ENCODE results near the gene HCRTR1. TPM values are rescaled to one million over a fixed set of nuclear protein-coding genes. Genes with fewer than 3 reads are reported as not detected.

The HCRTR1 gene
- total and polyA plus RNA-seq, 4 donors, result 0.18 to 0.42 TPM; not detected in 2

- ATAC-seq (ENCODE audit: low FRiP score), result no peak
- H3K4me1 ChIP-seq (ENCODE audit: control insufficient read depth in 1 of 2, insufficient read depth in 2 of 2, low read length in 2 of 2), result peaks cover 0 to 2% of the 10 kb centered on the region in 2 donors
- H3K36me3 ChIP-seq (ENCODE audit: control insufficient read depth in 1 of 2, insufficient read depth in 2 of 2, low read length in 1 of 2), result no peaks in the 10 kb centered on the region
- H3K27ac ChIP-seq (ENCODE audit: low read depth in 1 of 2, low read length in 2 of 2), result peak overlapping the region in 1 of 2 donors; percentile 90
- 36 to 38% methylated on average over 7 of the region's 7 CpGs for WGBS, 2 donors
- no peak for DNase-seq
- no peaks in the 10 kb centered on the region for H3K9me3 ChIP-seq (ENCODE audit: control insufficient read depth, low read length)
- no peaks in the 10 kb centered on the region for H3K27me3 ChIP-seq (ENCODE audit: control insufficient read depth in 1 of 2, insufficient read depth in 2 of 2, low read length in 1 of 2)
- intact Hi-C loops (cut with DNase I), result loop anchor here in 1 of 2 donors (5.0 to 10.0 kb wide), 2 partner anchors 73 to 295 kb away; no protein-coding TSS in a partner anchor
- no peak overlapping the region for H3K4me3 ChIP-seq (ENCODE audit: low read length in 2 of 2)
These were observed 51.9 kb downstream of the HCRTR1 start for GRCh38 chr1:31669433-31669785.

GRCh38 chr1:31669786-31670592, 52.5 kb downstream of the HCRTR1 start:
- peak; percentile 56 for ATAC-seq (ENCODE audit: low FRiP score)
- Histone ChIP-seq H3K9me3 (ENCODE audit: control insufficient read depth, low read length) (no peaks in the 10 kb centered on the region), H3K4me3 (ENCODE audit: low read length in 2 of 2) (no peak overlapping the region), H3K27me3 (ENCODE audit: control insufficient read depth in 1 of 2, insufficient read depth in 2 of 2, low read length in 1 of 2) (no peaks in the 10 kb centered on the region), H3K4me1 (ENCODE audit: control insufficient read depth in 1 of 2, insufficient read depth in 2 of 2, low read length in 2 of 2) (peaks cover 0 to 2% of the 10 kb centered on the region in 2 donors), H3K27ac (ENCODE audit: low read depth in 1 of 2, low read length in 2 of 2) (peak overlapping the region in 1 of 2 donors; percentile 90), H3K36me3 (ENCODE audit: control insufficient read depth in 1 of 2, insufficient read depth in 2 of 2, low read length in 1 of 2) (no peaks in the 10 kb centered on the region)
- peak; percentile 86 to 95 for DNase-seq
- WGBS, 2 donors, result 6 to 7% methylated on average over 30 of the region's 30 CpGs
- intact Hi-C loops (cut with DNase I), result loop anchor here (2.0 to 10.0 kb wide), 4 partner anchors 35 to 295 kb away; partner anchors contain the start of gene COL16A1 (in 1 of the 2)

- DNase-seq, result no peak
- H3K4me1 ChIP-seq (ENCODE audit: control insufficient read depth in 1 of 2, insufficient read depth in 2 of 2, low read length in 2 of 2), result peaks cover 0 to 2% of the 10 kb centered on the region in 2 donors
- no peaks in the 10 kb centered on the region for H3K36me3 ChIP-seq (ENCODE audit: control insufficient read depth in 1 of 2, insufficient read depth in 2 of 2, low read length in 1 of 2)
- WGBS, 2 donors, result 55 to 58% methylated on average over 6 of the region's 6 CpGs
- no peaks in the 10 kb centered on the region for H3K9me3 ChIP-seq (ENCODE audit: control insufficient read depth, low read length)
- no peak overlapping the region for H3K4me3 ChIP-seq (ENCODE audit: low read length in 2 of 2)
- no peaks in the 10 kb centered on the region for H3K27me3 ChIP-seq (ENCODE audit: control insufficient read depth in 1 of 2, insufficient read depth in 2 of 2, low read length in 1 of 2)
- ATAC-seq (ENCODE audit: low FRiP score), result no peak
- intact Hi-C loops (cut with DNase I), result loop anchor here (2.0 kb wide), 2 partner anchors 34 to 44 kb away; partner anchors contain the start of gene COL16A1 (in 1 of the 2)
- peak overlapping the region in 1 of 2 donors; percentile 90 for H3K27ac ChIP-seq (ENCODE audit: low read depth in 1 of 2, low read length in 2 of 2)
These were observed 53.1 kb downstream of the HCRTR1 start for GRCh38 chr1:31670593-31670964.

GRCh38 chr1:31671147-31671546, 53.7 kb downstream of the HCRTR1 start:
- Histone ChIP-seq H3K27ac (ENCODE audit: low read depth in 1 of 2, low read length in 2 of 2) (peak overlapping the region in 1 of 2 donors; percentile 2), H3K4me3 (ENCODE audit: low read length in 2 of 2) (no peak overlapping the region), H3K36me3 (ENCODE audit: control insufficient read depth in 1 of 2, insufficient read depth in 2 of 2, low read length in 1 of 2) (no peaks in the 10 kb centered on the region), H3K27me3 (ENCODE audit: control insufficient read depth in 1 of 2, insufficient read depth in 2 of 2, low read length in 1 of 2) (no peaks in the 10 kb centered on the region), H3K9me3 (ENCODE audit: control insufficient read depth, low read length) (no peaks in the 10 kb centered on the region), H3K4me1 (ENCODE audit: control insufficient read depth in 1 of 2, insufficient read depth in 2 of 2, low read length in 2 of 2) (peaks cover 0 to 2% of the 10 kb centered on the region in 2 donors)
- ATAC-seq (ENCODE audit: low FRiP score), result no peak
- no peak for DNase-seq
- 85 to 90% methylated on average over 8 to 11 of the region's 11 CpGs for WGBS, 2 donors
- intact Hi-C loops (cut with DNase I), result loop anchor here (2.0 kb wide), 2 partner anchors 34 to 44 kb away; partner anchors contain the start of gene COL16A1 (in 1 of the 2)

GRCh38 chr1:31671561-31672201, 54.2 kb downstream of the HCRTR1 start:
- no peak for DNase-seq
- WGBS, 2 donors, result 30 to 34% methylated on average over 8 of the region's 8 CpGs
- H3K4me1 ChIP-seq (ENCODE audit: control insufficient read depth in 1 of 2, insufficient read depth in 2 of 2, low read length in 2 of 2), result peaks cover 0 to 2% of the 10 kb centered on the region in 2 donors

DNA sequence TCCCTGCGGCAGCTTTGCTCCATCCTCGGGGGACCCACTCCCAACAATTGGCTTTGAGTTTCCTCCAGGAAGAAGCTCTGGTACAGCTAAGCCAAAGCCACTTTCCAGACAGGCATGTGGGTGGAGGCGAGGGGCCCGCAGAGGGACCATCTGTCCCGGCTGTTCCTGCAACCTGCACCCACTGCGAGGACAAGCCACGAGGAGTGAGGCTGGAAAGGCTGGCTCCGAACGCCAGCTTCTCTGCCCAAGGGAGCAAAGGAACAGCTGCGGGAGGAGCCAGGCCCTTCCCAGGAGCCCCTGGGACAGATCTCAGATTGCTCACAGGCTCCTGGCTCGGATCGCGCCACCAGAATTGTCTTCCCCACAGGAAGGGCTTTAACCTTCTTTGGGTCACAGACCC, 55.5 kb downstream of the HCRTR1 start:
- H3K27me3 ChIP-seq (ENCODE audit: control insufficient read depth in 1 of 2, insufficient read depth in 2 of 2, low read length in 1 of 2), result no peaks in the 10 kb centered on the region
- no peak overlapping the region for H3K4me3 ChIP-seq (ENCODE audit: low read length in 2 of 2)
- no peaks in the 10 kb centered on the region for H3K9me3 ChIP-seq (ENCODE audit: control insufficient read depth, low read length)
- H3K27ac ChIP-seq (ENCODE audit: low read depth in 1 of 2, low read length in 2 of 2), result peak overlapping the region in 1 of 2 donors; percentile 8
- no peaks in the 10 kb centered on the region for H3K36me3 ChIP-seq (ENCODE audit: control insufficient read depth in 1 of 2, insufficient read depth in 2 of 2, low read length in 1 of 2)
- intact Hi-C loops (cut with DNase I), result no loop called here
- peaks cover 0 to 2% of the 10 kb centered on the region in 2 donors for H3K4me1 ChIP-seq (ENCODE audit: control insufficient read depth in 1 of 2, insufficient read depth in 2 of 2, low read length in 2 of 2)
- DNase-seq (peak in 1 of 2 donors; percentile 84), ATAC-seq (ENCODE audit: low FRiP score) (no peak)
- WGBS, 2 donors, result 34 to 41% methylated on average over 13 of the region's 13 CpGs

More at GRCh38 chr1:31671561-31672201, 54.2 kb downstream of the HCRTR1 start:
- H3K9me3 ChIP-seq (ENCODE audit: control insufficient read depth, low read length), result no peaks in the 10 kb centered on the region
- no peaks in the 10 kb centered on the region for H3K27me3 ChIP-seq (ENCODE audit: control insufficient read depth in 1 of 2, insufficient read depth in 2 of 2, low read length in 1 of 2)
- H3K4me3 ChIP-seq (ENCODE audit: low read length in 2 of 2), result no peak overlapping the region
- H3K36me3 ChIP-seq (ENCODE audit: control insufficient read depth in 1 of 2, insufficient read depth in 2 of 2, low read length in 1 of 2), result no peaks in the 10 kb centered on the region
- H3K27ac ChIP-seq (ENCODE audit: low read depth in 1 of 2, low read length in 2 of 2), result peak overlapping the region in 1 of 2 donors; percentile 58
- intact Hi-C loops (cut with DNase I), result loop anchor here (2.0 kb wide), 2 partner anchors 33 to 43 kb away; partner anchors contain the start of gene COL16A1 (in 1 of the 2)
- no peak for ATAC-seq (ENCODE audit: low FRiP score)

DNA sequence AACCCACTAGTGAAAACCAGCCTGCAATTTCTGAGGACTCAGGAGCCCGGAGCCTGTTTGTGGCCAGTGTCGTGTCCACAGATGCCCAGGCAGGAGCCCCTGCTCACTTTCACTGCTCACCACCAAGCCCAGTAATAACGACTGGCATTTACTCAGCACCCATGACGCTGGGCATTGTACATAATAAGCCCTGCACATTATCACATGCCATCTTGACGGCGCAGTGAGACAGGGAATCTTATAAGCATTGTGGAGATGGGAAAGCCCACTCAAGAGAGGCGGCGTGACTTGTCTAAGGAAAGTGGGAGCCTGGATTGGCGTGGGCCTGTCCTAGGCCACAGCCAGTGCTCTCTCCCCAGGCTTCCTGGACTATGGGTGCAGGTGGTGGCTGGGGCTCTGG, 55.9 kb downstream of the HCRTR1 start:
- Histone ChIP-seq H3K4me1 (ENCODE audit: control insufficient read depth in 1 of 2, insufficient read depth in 2 of 2, low read length in 2 of 2) (peaks cover 0 to 2% of the 10 kb centered on the region in 2 donors), H3K27ac (ENCODE audit: low read depth in 1 of 2, low read length in 2 of 2) (no peak overlapping the region)

DNA sequence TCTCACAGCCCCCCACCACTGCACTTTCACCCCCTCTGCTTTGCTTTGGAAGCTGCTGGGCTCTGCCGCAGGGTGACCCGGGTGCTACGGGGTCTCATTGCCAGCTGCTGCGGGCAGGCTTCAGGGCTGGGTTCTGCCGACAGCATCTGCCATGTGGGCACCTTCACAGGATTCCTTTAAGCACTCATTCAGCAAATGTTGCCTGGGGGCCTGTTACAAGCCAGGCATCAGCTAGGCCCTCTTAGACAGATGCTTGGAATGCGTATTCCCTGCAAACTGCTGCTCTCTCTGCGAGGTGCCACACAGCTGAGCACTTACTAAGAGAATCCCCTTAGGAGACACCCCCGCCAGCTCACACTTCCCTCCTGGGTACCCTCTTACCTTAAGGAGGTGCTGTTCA, 57.1 kb downstream of the HCRTR1 start:
- H3K4me3 ChIP-seq (ENCODE audit: low read length in 2 of 2), result no peak overlapping the region
- intact Hi-C loops (cut with DNase I), result no loop called here
- no peaks in the 10 kb centered on the region for H3K9me3 ChIP-seq (ENCODE audit: control insufficient read depth, low read length)
- peaks cover 0 to 2% of the 10 kb centered on the region in 2 donors for H3K4me1 ChIP-seq (ENCODE audit: control insufficient read depth in 1 of 2, insufficient read depth in 2 of 2, low read length in 2 of 2)
- WGBS, 2 donors, result 82 to 88% methylated on average over 8 of the region's 8 CpGs
- ATAC-seq (ENCODE audit: low FRiP score) (no peak), DNase-seq (no peak)
- H3K27ac ChIP-seq (ENCODE audit: low read depth in 1 of 2, low read length in 2 of 2), result no peak overlapping the region
- peaks cover 0 to 2% of the 10 kb centered on the region in 2 donors for H3K36me3 ChIP-seq (ENCODE audit: control insufficient read depth in 1 of 2, insufficient read depth in 2 of 2, low read length in 1 of 2)
- no peaks in the 10 kb centered on the region for H3K27me3 ChIP-seq (ENCODE audit: control insufficient read depth in 1 of 2, insufficient read depth in 2 of 2, low read length in 1 of 2)

More for the DNA sequence above, 55.9 kb downstream of the HCRTR1 start:
- DNase-seq (no peak), ATAC-seq (ENCODE audit: low FRiP score) (no peak)
- Histone ChIP-seq H3K36me3 (ENCODE audit: control insufficient read depth in 1 of 2, insufficient read depth in 2 of 2, low read length in 1 of 2) (no peaks in the 10 kb centered on the region), H3K27me3 (ENCODE audit: control insufficient read depth in 1 of 2, insufficient read depth in 2 of 2, low read length in 1 of 2) (no peaks in the 10 kb centered on the region), H3K9me3 (ENCODE audit: control insufficient read depth, low read length) (no peaks in the 10 kb centered on the region), H3K4me3 (ENCODE audit: low read length in 2 of 2) (no peak overlapping the region)
- intact Hi-C loops (cut with DNase I), result no loop called here
- WGBS, 2 donors, result 90 to 92% methylated on average over 9 of the region's 9 CpGs

Measured in aorta (tissue), 5 donors.